HG02642 (cell line): ENCODE results near the gene LGSN.
"Not testable (repeated sequence)": the region's sequence is repeated elsewhere in the genome, so short reads cannot be mapped to it uniquely, and the experiment has no call there.

Source experiments
- ATAC-seq: cut with Tn5 transposase; IDR thresholded peaks from one replicate; pipeline ENCODE4 v1.9.1; 2021; ENCODE audit warnings: mild to moderate bottlenecking; ENCODE audit not compliant: unreplicated experiment, poor library complexity

Gene LGSN

GRCh38 chr6:63249875-63250482, 69.8 kb downstream of the LGSN start:
- ATAC-seq, result no peak

- no peak for ATAC-seq
These were observed 73.2 kb downstream of the LGSN start for GRCh38 chr6:63246581-63246980.

GRCh38 chr6:63245909-63246308, 73.9 kb downstream of the LGSN start:
- ATAC-seq, result peak; percentile 76

GRCh38 chr6:63245420-63245819, 74.4 kb downstream of the LGSN start:
- ATAC-seq, result no peak

GRCh38 chr6:63236398-63236817, 83.4 kb downstream of the LGSN start:
- ATAC-seq, result no peak

GRCh38 chr6:63230511-63230910, 89.3 kb downstream of the LGSN start:
- not testable (repeated sequence) for ATAC-seq

GRCh38 chr6:63230027-63230426, 89.8 kb downstream of the LGSN start:
- not testable (repeated sequence) for ATAC-seq

GRCh38 chr6:63227928-63228894, 91.6 kb downstream of the LGSN start:
- ATAC-seq, result not testable (repeated sequence)

GRCh38 chr6:63225987-63226386, 93.8 kb downstream of the LGSN start:
- ATAC-seq, result not testable (repeated sequence)
